Progenitor cell of endocrine pancreas (in vitro differentiated cells): ENCODE measurements around the gene CENPA. TPM values are rescaled to one million over a fixed set of nuclear protein-coding genes. Genes with fewer than 3 reads are reported as not detected.

ENCODE experiments used
- DNase-seq: peaks from one replicate; pipeline ENCODE4 v3.0.0; 2021; ENCODE audit warnings: low spot score; ENCODE audit not compliant: unreplicated experiment
- H3K27ac Mint-ChIP-seq: 2 replicates; pipeline ENCODE4 v1.8.0; 2021; ENCODE audit warnings: mild to moderate bottlenecking, moderate library complexity, mixed read lengths
- H3K27me3 Mint-ChIP-seq: 2 replicates; pipeline ENCODE4 v1.8.0; 2021; ENCODE audit warnings: mixed read lengths
- H3K36me3 Mint-ChIP-seq: 2 replicates; pipeline ENCODE4 v1.8.0; 2022; ENCODE audit warnings: mixed read lengths; ENCODE audit not compliant: insufficient read depth
- H3K4me1 Mint-ChIP-seq: 2 replicates; pipeline ENCODE4 v1.8.0; 2021; ENCODE audit warnings: low read depth, mixed read lengths
- H3K4me3 Mint-ChIP-seq: 2 replicates; pipeline ENCODE4 v1.8.0; 2021; ENCODE audit warnings: low read depth, mild to moderate bottlenecking, moderate library complexity, mixed read lengths
- H3K9me3 Mint-ChIP-seq: 2 replicates; pipeline ENCODE4 v1.8.0; 2021; ENCODE audit warnings: low read depth, mixed read lengths
- CTCF ChIP-seq: fragments of 200-600 bp; sonication (generic); IDR thresholded peaks from one replicate; pipeline ENCODE4 v1.5.0; 2021; ENCODE audit warnings: antibody characterized with exemption, mild to moderate bottlenecking; ENCODE audit not compliant: unreplicated experiment
- total RNA-seq: library from RNA; stranded (reverse); gene quantifications from 2 replicates; pipeline ENCODE4 v1.2.1, GENCODE V29; 2021

Gene CENPA
- total RNA-seq, 1 donor from 2014 or later = 10.7 TPM

GRCh38 chr2:26767894-26768487 lies 17.9 kb upstream of the CENPA start:
- TF ChIP-seq CTCF = no peak
- H3K36me3 Mint-ChIP-seq = no peaks in the 10 kb centered on the region
- H3K27ac Mint-ChIP-seq = no peak overlapping the region
- H3K9me3 Mint-ChIP-seq = no peaks in the 10 kb centered on the region
- H3K4me3 Mint-ChIP-seq = no peak overlapping the region
- H3K27me3 Mint-ChIP-seq = no peaks in the 10 kb centered on the region
- no peak for DNase-seq
- peaks cover 6% of the 10 kb centered on the region for H3K4me1 Mint-ChIP-seq

GRCh38 chr2:26768759-26769088 lies 17.1 kb upstream of the CENPA start:
- H3K27ac Mint-ChIP-seq = no peak overlapping the region

GRCh38 chr2:26769089-26769761 lies 16.6 kb upstream of the CENPA start:
- peaks cover 6% of the 10 kb centered on the region for H3K4me1 Mint-ChIP-seq
- TF ChIP-seq CTCF = no peak
- H3K4me3 Mint-ChIP-seq = no peak overlapping the region
- no peaks in the 10 kb centered on the region for H3K27me3 Mint-ChIP-seq
- H3K36me3 Mint-ChIP-seq = no peaks in the 10 kb centered on the region
- no peak overlapping the region for H3K27ac Mint-ChIP-seq
- no peak for DNase-seq
- no peaks in the 10 kb centered on the region for H3K9me3 Mint-ChIP-seq

More at GRCh38 chr2:26768759-26769088, 17.1 kb upstream of the CENPA start:
- Mint-ChIP-seq H3K4me3 (no peak overlapping the region), H3K4me1 (peaks cover 6% of the 10 kb centered on the region), H3K9me3 (no peaks in the 10 kb centered on the region), H3K36me3 (no peaks in the 10 kb centered on the region), H3K27me3 (no peaks in the 10 kb centered on the region)
- no peak for DNase-seq
- TF ChIP-seq CTCF = no peak

- Mint-ChIP-seq H3K9me3 (no peaks in the 10 kb centered on the region), H3K27me3 (no peaks in the 10 kb centered on the region), H3K4me1 (no peaks in the 10 kb centered on the region), H3K27ac (no peak overlapping the region), H3K4me3 (no peak overlapping the region), H3K36me3 (no peaks in the 10 kb centered on the region)
- no peak for DNase-seq
- TF ChIP-seq CTCF = peak; percentile 52
Measured at GRCh38 chr2:26770986-26771586, 14.8 kb upstream of the CENPA start.

GRCh38 chr2:26772064-26773001 lies 13.5 kb upstream of the CENPA start:
- Mint-ChIP-seq H3K27ac (no peak overlapping the region), H3K36me3 (peaks cover 3% of the 10 kb centered on the region), H3K27me3 (no peaks in the 10 kb centered on the region), H3K4me3 (no peak overlapping the region), H3K9me3 (no peaks in the 10 kb centered on the region), H3K4me1 (no peaks in the 10 kb centered on the region)
- no peak for TF ChIP-seq CTCF
- DNase-seq = no peak
